ENCODE measurements around the gene SPIC. TPM values are rescaled to one million over a fixed set of nuclear protein-coding genes. Genes with fewer than 3 reads are reported as not detected.

Gene SPIC
- total RNA-seq, 2 donors from 2014 or later: not detected

DNA sequence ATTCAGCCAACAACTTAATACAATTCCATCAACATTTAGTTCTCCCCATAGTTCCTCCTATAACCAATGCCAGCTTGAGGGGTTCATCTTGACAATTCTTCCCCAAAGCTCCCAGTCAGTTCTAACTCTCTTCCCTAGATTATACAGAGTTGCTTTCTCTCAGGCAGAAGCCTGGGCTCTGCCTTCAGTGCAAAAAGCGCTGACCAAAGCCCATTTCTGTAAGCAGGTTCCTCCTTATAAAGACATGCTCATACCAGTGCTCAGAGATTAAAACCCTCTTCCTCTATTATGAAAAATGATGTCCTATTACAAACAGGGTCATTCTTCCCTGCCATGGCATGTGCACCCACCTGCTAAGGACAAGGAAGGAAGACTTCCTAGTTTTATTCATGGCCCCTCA is 16.2 kb downstream of the SPIC start:
- Histone ChIP-seq H3K9me3 (ENCODE audit: control insufficient read depth, low read length) (no peaks in the 10 kb centered on the region), H3K4me1 (ENCODE audit: control insufficient read depth, insufficient read depth, low read length) (no peaks in the 10 kb centered on the region), H3K9ac (ENCODE audit: extremely low read depth, low read length, poor library complexity, severe bottlenecking) (no peak overlapping the region), H3K36me3 (ENCODE audit: control insufficient read depth, insufficient read depth, low read length) (no peaks in the 10 kb centered on the region), H3K27ac (ENCODE audit: low read depth, low read length) (no peak overlapping the region), H3K4me3 (ENCODE audit: low read length) (no peak overlapping the region), H3K27me3 (ENCODE audit: control insufficient read depth, insufficient read depth, low read length, poor library complexity, severe bottlenecking) (no peaks in the 10 kb centered on the region)
- Mint-ChIP-seq H3K36me3 (ENCODE audit: low read depth) (no peaks in the 10 kb centered on the region), H3K27me3 (ENCODE audit: insufficient read depth) (no peaks in the 10 kb centered on the region), H3K9me3 (no peaks in the 10 kb centered on the region), H3K4me1 (no peaks in the 10 kb centered on the region), H3K27ac (no peak overlapping the region), H3K4me3 (no peak overlapping the region)
- TF ChIP-seq, protein P1, sequence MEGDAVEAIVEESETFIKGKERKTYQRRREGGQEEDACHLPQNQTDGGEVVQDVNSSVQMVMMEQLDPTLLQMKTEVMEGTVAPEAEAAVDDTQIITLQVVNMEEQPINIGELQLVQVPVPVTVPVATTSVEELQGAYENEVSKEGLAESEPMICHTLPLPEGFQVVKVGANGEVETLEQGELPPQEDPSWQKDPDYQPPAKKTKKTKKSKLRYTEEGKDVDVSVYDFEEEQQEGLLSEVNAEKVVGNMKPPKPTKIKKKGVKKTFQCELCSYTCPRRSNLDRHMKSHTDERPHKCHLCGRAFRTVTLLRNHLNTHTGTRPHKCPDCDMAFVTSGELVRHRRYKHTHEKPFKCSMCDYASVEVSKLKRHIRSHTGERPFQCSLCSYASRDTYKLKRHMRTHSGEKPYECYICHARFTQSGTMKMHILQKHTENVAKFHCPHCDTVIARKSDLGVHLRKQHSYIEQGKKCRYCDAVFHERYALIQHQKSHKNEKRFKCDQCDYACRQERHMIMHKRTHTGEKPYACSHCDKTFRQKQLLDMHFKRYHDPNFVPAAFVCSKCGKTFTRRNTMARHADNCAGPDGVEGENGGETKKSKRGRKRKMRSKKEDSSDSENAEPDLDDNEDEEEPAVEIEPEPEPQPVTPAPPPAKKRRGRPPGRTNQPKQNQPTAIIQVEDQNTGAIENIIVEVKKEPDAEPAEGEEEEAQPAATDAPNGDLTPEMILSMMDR (conservative IDR thresholded peaks at IDR 0.05): no peak
- 100% methylated on average over 1 of the region's 1 CpG; no CpG with 5 or more reads in 1 of the 2 experiments for WGBS, 2 experiments (ENCODE audit: insufficient coverage in 1 of 2, insufficient read length in 1 of 2)
- DNase-seq: no peak

DNA sequence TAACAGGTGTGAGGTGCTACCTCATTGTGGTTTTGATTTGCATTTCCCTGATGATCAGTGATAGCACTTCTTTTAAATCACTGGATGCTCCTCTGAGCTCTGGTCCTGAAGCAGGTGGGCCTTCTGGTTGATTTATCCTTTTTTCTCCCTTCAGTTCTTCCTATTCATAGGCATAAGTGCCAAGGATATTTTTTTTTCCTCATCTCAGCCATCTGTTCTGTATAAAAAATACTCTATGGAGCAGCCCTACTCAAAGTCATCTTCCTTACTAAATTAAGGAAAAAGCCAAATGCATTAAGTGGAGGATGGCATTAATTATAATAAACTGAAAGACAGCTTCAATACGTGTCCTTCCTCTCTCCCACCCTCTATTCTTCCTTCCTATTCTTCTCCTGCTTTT is 18.4 kb downstream of the SPIC start:
- H3K4me3 ChIP-seq (ENCODE audit: low read length): no peak overlapping the region
- Mint-ChIP-seq H3K9me3 (no peaks in the 10 kb centered on the region), H3K36me3 (ENCODE audit: low read depth) (no peaks in the 10 kb centered on the region), H3K27ac (no peak overlapping the region), H3K4me1 (no peaks in the 10 kb centered on the region), H3K27me3 (ENCODE audit: insufficient read depth) (no peaks in the 10 kb centered on the region), H3K4me3 (no peak overlapping the region)
- TF ChIP-seq, protein P1 (conservative IDR thresholded peaks at IDR 0.05): no peak
- H3K27me3 ChIP-seq (ENCODE audit: control insufficient read depth, insufficient read depth, low read length, poor library complexity, severe bottlenecking): no peaks in the 10 kb centered on the region
- no peaks in the 10 kb centered on the region for H3K4me1 ChIP-seq (ENCODE audit: control insufficient read depth, insufficient read depth, low read length)
- H3K27ac ChIP-seq (ENCODE audit: low read depth, low read length): no peak overlapping the region
- no peak overlapping the region for H3K9ac ChIP-seq (ENCODE audit: extremely low read depth, low read length, poor library complexity, severe bottlenecking)
- no peak for DNase-seq
- no peaks in the 10 kb centered on the region for H3K9me3 ChIP-seq (ENCODE audit: control insufficient read depth, low read length)
- 100% methylated on average over 1 of the region's 1 CpG; no CpG with 5 or more reads in 1 of the 2 experiments for WGBS, 2 experiments (ENCODE audit: insufficient coverage in 1 of 2, insufficient read length in 1 of 2)
- H3K36me3 ChIP-seq (ENCODE audit: control insufficient read depth, insufficient read depth, low read length): no peaks in the 10 kb centered on the region

DNA sequence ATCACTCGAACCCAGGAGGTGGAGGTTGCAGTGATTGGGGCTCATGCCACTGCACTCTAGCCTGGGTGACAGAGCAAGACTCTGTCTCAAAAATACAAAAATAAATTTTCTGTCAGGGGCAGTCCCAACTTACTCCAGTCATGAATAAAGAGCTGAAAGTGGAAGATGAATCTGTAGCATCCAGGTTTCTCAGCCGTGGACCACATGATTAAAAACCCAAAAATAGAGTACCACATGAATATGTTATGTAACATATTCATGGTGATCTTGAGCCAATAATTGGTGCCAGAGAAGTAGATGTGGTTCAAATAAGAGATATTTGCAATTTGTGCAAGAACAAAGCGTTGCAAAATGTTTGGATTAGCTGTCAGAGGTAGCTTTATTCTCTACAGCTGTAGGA is 23.1 kb downstream of the SPIC start:
- Mint-ChIP-seq H3K36me3 (ENCODE audit: low read depth) (no peaks in the 10 kb centered on the region), H3K9me3 (no peaks in the 10 kb centered on the region), H3K4me1 (no peaks in the 10 kb centered on the region), H3K27me3 (ENCODE audit: insufficient read depth) (no peaks in the 10 kb centered on the region), H3K4me3 (no peak overlapping the region), H3K27ac (no peak overlapping the region)
- 86 to 100% methylated on average over 1 to 2 of the region's 3 CpGs for WGBS, 2 experiments (ENCODE audit: insufficient coverage in 1 of 2, insufficient read length in 1 of 2)
- no peak for DNase-seq
- no peaks in the 10 kb centered on the region for H3K4me1 ChIP-seq (ENCODE audit: control insufficient read depth, insufficient read depth, low read length)
- no peak overlapping the region for H3K4me3 ChIP-seq (ENCODE audit: low read length)
- TF ChIP-seq, protein P1 (conservative IDR thresholded peaks at IDR 0.05): no peak
- no peaks in the 10 kb centered on the region for H3K9me3 ChIP-seq (ENCODE audit: control insufficient read depth, low read length)
- no peaks in the 10 kb centered on the region for H3K27me3 ChIP-seq (ENCODE audit: control insufficient read depth, insufficient read depth, low read length, poor library complexity, severe bottlenecking)
- no peaks in the 10 kb centered on the region for H3K36me3 ChIP-seq (ENCODE audit: control insufficient read depth, insufficient read depth, low read length)
- no peak overlapping the region for H3K27ac ChIP-seq (ENCODE audit: low read depth, low read length)
- no peak overlapping the region for H3K9ac ChIP-seq (ENCODE audit: extremely low read depth, low read length, poor library complexity, severe bottlenecking)

Data from endodermal cell (in vitro differentiated cells).